ENCODE results near the gene HTD2.

HTD2 gene

GRCh38 chr3:58324391-58325390 is 18.4 kb downstream of the HTD2 start:
- no peak for TF ChIP-seq CTCF (conservative IDR thresholded peaks at IDR 0.05; ENCODE audit: control insufficient read depth, insufficient read depth, low read depth, low read length)
- no peak overlapping the region for H3K4me3 ChIP-seq (ENCODE audit: control insufficient read depth, low read depth, low read length)
- DNase-seq (ENCODE audit: low read depth): no peak

GRCh38 chr3:58325525-58325992 is 19.2 kb downstream of the HTD2 start:
- no peak for TF ChIP-seq CTCF (conservative IDR thresholded peaks at IDR 0.05; ENCODE audit: control insufficient read depth, insufficient read depth, low read depth, low read length)
- no peak overlapping the region for H3K4me3 ChIP-seq (ENCODE audit: control insufficient read depth, low read depth, low read length)
- DNase-seq (ENCODE audit: low read depth): no peak

GRCh38 chr3:58326267-58326900 is 20.1 kb downstream of the HTD2 start:
- TF ChIP-seq CTCF (conservative IDR thresholded peaks at IDR 0.05; ENCODE audit: control insufficient read depth, insufficient read depth, low read depth, low read length): no peak
- no peak for DNase-seq (ENCODE audit: low read depth)

GRCh38 chr3:58329150-58329921 is 23.0 kb downstream of the HTD2 start:
- no peak for TF ChIP-seq CTCF (conservative IDR thresholded peaks at IDR 0.05; ENCODE audit: control insufficient read depth, insufficient read depth, low read depth, low read length)
- no peak overlapping the region for H3K4me3 ChIP-seq (ENCODE audit: control insufficient read depth, low read depth, low read length)
- DNase-seq (ENCODE audit: low read depth): no peak

More at GRCh38 chr3:58326267-58326900, 20.1 kb downstream of the HTD2 start:
- H3K4me3 ChIP-seq (ENCODE audit: control insufficient read depth, low read depth, low read length): no peak overlapping the region

GRCh38 chr3:58329922-58330413 is 23.6 kb downstream of the HTD2 start:
- H3K4me3 ChIP-seq (ENCODE audit: control insufficient read depth, low read depth, low read length): no peak overlapping the region
- no peak for DNase-seq (ENCODE audit: low read depth)
- TF ChIP-seq CTCF (conservative IDR thresholded peaks at IDR 0.05; ENCODE audit: control insufficient read depth, insufficient read depth, low read depth, low read length): no peak

GRCh38 chr3:58331593-58332152 is 25.4 kb downstream of the HTD2 start:
- no peak overlapping the region for H3K4me3 ChIP-seq (ENCODE audit: control insufficient read depth, low read depth, low read length)
- TF ChIP-seq CTCF (conservative IDR thresholded peaks at IDR 0.05; ENCODE audit: control insufficient read depth, insufficient read depth, low read depth, low read length): no peak
- DNase-seq (ENCODE audit: low read depth): no peak

Data from fibroblast of mammary gland (primary cell).